Loucy (cell line): ENCODE results near the gene B3GALT5.

Experiments used
- EZH2phosphoT487 ChIP-seq: fragments of 200-600 bp; IDR thresholded peaks from 2 replicates; pipeline ENCODE4 v1.6.1; 2018; ENCODE audit warnings: antibody characterized with exemption, mild to moderate bottlenecking, moderate library complexity, borderline replicate concordance
- TF ChIP-seq, protein P1 (sequence below): fragments of 200-600 bp; sonication (generic); conservative IDR thresholded peaks from 2 replicates; pipeline ENCODE4 v1.5.1; 2014; ENCODE audit warnings: mild to moderate bottlenecking, antibody characterized with exemption, low read length

DNA sequence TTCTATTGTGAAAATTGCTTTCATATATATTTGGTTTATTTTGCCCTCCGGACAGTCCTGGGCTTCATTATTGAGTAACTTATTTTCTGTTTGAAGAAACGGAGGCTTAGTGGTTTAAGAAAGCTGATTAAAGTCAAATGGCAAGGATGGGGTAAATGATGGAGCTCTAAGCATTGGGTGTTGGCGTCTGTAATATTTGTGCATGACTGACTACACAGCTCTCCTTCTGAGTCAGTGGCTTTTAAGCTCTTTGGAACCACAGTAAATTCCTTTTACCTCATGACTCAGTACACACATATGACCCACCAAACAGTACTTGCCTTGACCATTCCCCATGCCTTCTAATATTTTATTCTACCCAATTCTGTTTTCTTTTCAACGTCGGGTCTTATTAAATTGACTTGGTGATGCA lies 21.0 kb downstream of the B3GALT5 start:
- TF ChIP-seq, protein P1, sequence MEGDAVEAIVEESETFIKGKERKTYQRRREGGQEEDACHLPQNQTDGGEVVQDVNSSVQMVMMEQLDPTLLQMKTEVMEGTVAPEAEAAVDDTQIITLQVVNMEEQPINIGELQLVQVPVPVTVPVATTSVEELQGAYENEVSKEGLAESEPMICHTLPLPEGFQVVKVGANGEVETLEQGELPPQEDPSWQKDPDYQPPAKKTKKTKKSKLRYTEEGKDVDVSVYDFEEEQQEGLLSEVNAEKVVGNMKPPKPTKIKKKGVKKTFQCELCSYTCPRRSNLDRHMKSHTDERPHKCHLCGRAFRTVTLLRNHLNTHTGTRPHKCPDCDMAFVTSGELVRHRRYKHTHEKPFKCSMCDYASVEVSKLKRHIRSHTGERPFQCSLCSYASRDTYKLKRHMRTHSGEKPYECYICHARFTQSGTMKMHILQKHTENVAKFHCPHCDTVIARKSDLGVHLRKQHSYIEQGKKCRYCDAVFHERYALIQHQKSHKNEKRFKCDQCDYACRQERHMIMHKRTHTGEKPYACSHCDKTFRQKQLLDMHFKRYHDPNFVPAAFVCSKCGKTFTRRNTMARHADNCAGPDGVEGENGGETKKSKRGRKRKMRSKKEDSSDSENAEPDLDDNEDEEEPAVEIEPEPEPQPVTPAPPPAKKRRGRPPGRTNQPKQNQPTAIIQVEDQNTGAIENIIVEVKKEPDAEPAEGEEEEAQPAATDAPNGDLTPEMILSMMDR = no peak
- TF ChIP-seq EZH2phosphoT487 = no peak
